ENCODE results near the gene SRP54.

Gene SRP54

DNA sequence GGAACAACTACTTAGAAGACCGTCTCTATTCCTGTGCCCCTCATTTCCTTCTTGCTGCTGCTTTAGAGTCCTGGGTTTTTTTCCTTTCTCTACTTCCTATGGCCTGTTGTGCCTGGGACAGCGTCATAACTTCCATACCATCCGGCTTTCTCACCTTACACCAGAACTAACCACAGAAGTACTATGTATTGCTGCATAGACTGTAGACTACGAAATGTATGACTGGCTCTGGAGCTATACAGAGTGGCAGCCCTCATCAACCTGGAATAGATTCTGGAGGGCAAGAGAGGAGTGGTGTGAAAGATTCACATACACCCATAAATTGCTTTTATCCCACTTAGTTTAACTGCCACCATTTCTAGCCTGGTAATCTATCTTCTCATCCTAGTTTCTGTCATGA lies 16.9 kb upstream of the SRP54 start:
- in situ Hi-C loops (cut with HindIII; ENCODE audit: low pct_unique_long_range_greater_than_20kb, low sequenced_read_pairs): no loop called here
- no peak for TF ChIP-seq JUND (IDR thresholded peaks at IDR 0.05; ENCODE audit: low read depth)
- DNase-seq (ENCODE audit: low read depth in 1 of 2, low spot score in 1 of 2): no peak

DNA sequence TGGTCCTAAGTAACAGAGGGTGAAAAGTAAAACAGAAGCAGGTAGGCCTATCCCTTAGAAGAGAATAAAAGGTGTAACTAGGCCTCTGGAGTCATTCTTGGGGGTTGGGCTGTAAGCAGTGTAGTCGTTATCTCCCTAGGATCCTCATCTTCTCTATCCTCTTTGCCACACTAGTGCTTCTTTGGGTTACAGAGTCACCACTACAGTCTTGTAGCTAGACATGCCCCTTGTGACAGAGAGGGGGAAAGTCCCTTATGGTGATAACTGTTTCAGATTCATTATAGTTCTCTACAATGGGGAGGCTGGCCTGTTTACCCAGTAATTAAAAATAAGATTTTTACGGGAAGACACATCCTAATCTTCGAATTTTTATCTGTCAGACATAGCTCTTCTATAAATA lies 16.4 kb upstream of the SRP54 start:
- in situ Hi-C loops (cut with HindIII; ENCODE audit: low pct_unique_long_range_greater_than_20kb, low sequenced_read_pairs): no loop called here
- DNase-seq (ENCODE audit: low read depth in 1 of 2, low spot score in 1 of 2): no peak

DNA sequence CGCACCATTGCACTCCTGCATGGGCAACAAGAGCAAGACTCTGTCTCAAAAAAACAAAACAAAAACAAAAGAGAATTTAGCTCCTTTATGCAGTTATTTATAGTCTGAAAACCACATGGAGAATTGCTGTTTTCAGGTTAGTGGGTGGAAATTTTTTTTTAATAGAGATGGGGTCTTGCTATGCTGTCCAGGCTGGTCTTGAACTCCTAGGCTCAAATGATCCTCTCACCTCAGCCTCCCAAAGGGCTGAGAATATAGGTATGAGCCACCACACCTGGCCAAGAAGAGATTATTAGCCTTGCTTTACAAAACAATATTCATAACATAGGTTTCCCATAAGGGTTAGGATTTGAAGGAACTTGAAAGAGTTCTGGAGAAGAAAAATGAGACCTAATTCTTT lies 12.1 kb upstream of the SRP54 start:
- in situ Hi-C loops (cut with HindIII; ENCODE audit: low pct_unique_long_range_greater_than_20kb, low sequenced_read_pairs): no loop called here
- TF ChIP-seq JUND (IDR thresholded peaks at IDR 0.05; ENCODE audit: low read depth): no peak
- no peak for DNase-seq (ENCODE audit: low read depth in 1 of 2, low spot score in 1 of 2)

More for the DNA sequence above, 16.4 kb upstream of the SRP54 start:
- no peak for TF ChIP-seq JUND (IDR thresholded peaks at IDR 0.05; ENCODE audit: low read depth)

DNA sequence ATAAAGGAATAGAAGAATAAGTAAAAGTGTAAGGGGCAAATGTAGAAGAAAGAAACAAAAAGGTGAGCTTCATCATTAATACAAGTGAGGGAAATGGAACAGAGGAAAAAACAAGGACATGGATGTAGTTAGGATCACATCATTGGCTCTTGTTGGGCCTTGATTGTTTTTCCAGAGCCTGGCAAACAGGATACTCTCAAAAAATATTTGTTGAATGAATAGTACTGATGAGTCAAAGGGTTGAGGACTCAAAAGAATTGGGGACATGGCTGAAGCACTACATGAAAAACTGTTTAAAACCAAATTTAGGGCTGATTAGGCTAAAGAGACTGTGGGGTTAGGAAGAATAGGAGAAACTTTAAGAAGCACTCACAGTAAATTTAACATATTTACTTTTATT lies 11.4 kb upstream of the SRP54 start:
- TF ChIP-seq JUND (IDR thresholded peaks at IDR 0.05; ENCODE audit: low read depth): no peak
- no peak for DNase-seq (ENCODE audit: low read depth in 1 of 2, low spot score in 1 of 2)
- in situ Hi-C loops (cut with HindIII; ENCODE audit: low pct_unique_long_range_greater_than_20kb, low sequenced_read_pairs): no loop called here

DNA sequence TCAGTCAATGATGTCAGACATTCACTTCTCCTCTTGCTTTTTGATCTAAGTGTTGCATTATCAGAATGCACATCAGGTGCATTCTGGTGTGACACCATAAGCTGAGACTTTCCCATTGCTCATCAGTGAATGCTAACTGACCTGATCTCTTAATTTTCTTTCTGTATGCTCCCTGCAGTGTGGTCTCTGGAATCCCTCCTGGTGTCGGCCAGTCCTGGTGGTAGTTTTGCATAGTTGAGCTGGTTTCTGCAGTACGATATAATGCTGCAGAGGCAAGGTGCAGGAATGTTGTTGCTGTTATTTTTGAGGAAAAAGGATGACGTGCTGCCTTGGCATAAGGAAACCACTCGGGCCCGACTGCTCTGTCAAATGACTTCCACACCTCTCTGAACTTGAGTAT lies 11.0 kb upstream of the SRP54 start:
- no peak for TF ChIP-seq JUND (IDR thresholded peaks at IDR 0.05; ENCODE audit: low read depth)
- in situ Hi-C loops (cut with HindIII; ENCODE audit: low pct_unique_long_range_greater_than_20kb, low sequenced_read_pairs): no loop called here
- DNase-seq (ENCODE audit: low read depth in 1 of 2, low spot score in 1 of 2): no peak

DNA sequence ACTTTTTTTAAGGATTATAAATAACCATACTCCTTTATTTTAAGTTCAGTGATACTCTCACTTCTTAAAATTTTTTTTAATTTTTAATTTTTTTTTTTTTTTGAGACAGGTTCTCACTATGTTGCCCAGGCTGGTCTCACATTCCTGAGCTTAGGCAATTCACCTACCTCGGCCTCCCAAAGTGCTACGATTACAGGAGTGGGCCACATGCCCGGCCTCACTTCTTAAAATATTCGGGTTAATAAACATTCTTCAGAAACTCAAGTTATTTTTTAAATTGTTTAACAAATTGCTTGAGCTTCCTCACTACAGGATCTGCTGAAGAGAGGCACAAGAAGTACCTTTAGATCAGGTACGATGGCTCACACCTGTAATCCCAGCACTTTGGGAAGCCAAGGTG lies 4.3 kb upstream of the SRP54 start:
- no peak for DNase-seq (ENCODE audit: low read depth in 1 of 2, low spot score in 1 of 2)
- in situ Hi-C loops (cut with HindIII; ENCODE audit: low pct_unique_long_range_greater_than_20kb, low sequenced_read_pairs): no loop called here
- no peak for TF ChIP-seq JUND (IDR thresholded peaks at IDR 0.05; ENCODE audit: low read depth)

DNA sequence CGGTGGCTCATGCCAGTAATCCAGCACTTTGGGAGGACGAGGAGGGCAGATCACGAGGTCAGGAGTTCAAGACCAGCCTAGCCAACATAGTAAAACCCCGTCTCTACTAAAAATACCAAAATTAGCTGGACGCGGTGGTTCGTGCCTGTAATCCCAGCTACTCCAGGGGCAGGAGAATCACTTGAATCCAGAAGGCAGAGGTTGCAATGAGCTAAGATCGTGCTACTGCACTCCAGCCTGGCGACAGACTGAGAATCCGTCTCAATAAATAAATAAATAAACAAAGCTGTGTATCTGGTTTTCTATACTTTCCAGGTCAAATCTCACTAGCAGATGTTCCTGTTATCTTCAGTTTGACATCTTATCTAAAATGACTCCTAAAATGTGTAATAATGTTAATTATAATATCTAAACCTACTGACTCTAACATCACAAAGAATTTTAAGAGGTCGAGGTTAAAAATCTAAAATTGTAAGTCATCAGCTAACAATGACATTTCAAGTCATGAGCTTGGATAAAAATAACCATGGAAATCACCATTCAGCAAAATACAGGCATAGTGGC lies 2.4 kb upstream of the SRP54 start:
- no peak for DNase-seq (ENCODE audit: low read depth in 1 of 2, low spot score in 1 of 2)
- in situ Hi-C loops (cut with HindIII; ENCODE audit: low pct_unique_long_range_greater_than_20kb, low sequenced_read_pairs): no loop called here
- no peak for TF ChIP-seq JUND (IDR thresholded peaks at IDR 0.05; ENCODE audit: low read depth)

DNA sequence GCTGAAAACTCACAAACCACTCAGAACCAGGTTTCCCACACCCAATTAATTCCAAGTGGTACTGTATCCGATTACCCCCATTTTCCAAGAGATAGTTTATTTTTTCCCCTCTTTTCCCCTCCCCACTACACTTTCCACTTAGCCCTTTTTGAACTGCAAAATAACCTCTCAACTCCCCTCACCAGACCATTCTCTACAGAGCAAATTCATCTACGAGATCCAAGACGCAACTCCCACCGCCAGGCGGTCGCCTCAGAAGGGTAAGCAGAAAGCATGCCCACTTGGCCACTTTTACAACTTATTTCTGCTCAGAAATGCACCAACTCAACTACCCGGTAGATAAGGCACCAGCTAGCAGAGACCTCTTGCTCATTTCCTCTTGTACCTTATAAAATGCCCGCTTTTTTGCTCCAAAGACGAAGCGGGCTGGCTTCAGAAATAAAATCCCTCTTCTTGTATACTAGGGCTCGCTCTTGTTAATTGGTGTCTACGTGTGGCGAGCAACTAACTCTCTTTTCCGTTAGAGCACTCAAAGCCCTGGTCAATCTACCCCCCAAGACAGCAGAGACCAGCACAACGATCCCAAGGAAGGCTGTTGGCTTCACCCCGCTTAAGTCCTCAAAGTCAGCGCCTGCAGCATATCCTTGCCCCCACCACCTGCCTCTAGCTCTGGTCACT lies 910 bp upstream of the SRP54 start:
- DNase-seq (ENCODE audit: low read depth in 1 of 2, low spot score in 1 of 2): no peak
- no peak for TF ChIP-seq JUND (IDR thresholded peaks at IDR 0.05; ENCODE audit: low read depth)
- in situ Hi-C loops (cut with HindIII; ENCODE audit: low pct_unique_long_range_greater_than_20kb, low sequenced_read_pairs): no loop called here

DNA sequence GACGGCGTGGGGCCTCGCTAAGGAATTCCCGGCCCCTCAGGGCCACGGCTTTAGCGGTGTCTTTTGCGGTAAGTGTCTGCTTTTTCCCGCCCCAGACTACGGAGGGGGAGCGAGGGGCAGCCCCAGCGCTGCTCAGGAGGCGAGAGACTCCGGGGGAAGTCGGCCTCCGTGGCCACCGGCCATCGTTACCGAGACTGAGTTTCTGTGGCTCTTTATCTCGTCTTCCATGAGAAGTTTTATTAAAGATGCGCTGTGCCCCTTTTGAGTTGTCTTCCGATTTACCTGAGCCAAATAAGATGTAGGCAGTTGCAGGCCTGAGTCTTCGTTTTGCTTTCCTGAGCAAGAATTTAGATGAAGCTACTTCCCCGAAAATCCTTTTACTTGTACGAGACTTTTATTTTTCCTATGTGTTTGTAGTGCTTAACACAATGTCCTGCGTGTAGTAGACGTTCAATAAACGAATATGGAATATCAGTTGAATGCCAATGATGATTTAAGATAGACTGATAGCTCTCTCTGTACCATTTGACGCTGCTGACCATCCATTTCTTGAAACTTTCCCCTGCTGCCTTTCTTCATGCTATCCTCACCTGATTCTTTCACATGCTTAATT lies 462 bp downstream of the SRP54 start:
- no peak for DNase-seq (ENCODE audit: low read depth in 1 of 2, low spot score in 1 of 2)
- in situ Hi-C loops (cut with HindIII; ENCODE audit: low pct_unique_long_range_greater_than_20kb, low sequenced_read_pairs): no loop called here
- no peak for TF ChIP-seq JUND (IDR thresholded peaks at IDR 0.05; ENCODE audit: low read depth)

DNA sequence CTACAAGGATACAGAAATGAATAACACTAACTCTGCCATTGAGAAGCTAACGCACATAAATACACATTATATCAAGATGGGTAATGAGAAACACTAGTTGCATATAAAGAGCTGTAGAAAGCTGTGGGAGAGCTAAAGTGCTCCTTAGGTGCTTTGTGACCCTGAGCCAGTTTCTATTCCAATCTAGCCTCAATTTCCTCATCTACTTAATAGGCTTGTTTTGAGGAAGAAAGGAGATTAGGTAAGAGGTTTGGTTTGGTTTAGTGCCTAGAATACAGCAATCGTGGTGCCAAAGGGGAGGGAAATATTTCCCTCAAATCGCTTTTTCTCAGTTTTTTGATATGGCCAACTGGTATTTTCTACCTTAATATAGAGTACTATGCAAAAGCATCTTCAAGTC lies 994 bp downstream of the SRP54 start:
- no peak for TF ChIP-seq JUND (IDR thresholded peaks at IDR 0.05; ENCODE audit: low read depth)
- in situ Hi-C loops (cut with HindIII; ENCODE audit: low pct_unique_long_range_greater_than_20kb, low sequenced_read_pairs): no loop called here
- DNase-seq (ENCODE audit: low read depth in 1 of 2, low spot score in 1 of 2): no peak

DNA sequence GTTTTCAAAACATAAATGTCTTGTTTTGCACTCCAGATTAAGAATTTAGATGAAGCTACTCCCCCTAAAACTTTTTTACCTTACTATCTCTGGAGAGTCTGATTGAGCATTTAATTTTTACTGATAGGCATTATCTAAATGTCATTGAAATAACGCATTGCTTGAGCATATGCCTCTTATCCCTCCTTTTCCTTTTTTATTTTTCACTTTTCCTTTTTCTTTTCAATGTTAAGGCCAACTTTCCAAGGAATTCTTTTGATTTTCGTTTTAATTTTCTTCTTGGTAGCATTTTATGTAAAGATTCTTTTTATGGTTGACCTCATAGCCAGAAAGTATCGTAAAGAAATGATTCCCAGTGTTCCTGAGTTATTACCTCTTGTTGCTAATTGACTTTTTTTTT lies 2.9 kb downstream of the SRP54 start:
- in situ Hi-C loops (cut with HindIII; ENCODE audit: low pct_unique_long_range_greater_than_20kb, low sequenced_read_pairs): no loop called here
- no peak for DNase-seq (ENCODE audit: low read depth in 1 of 2, low spot score in 1 of 2)
- TF ChIP-seq JUND (IDR thresholded peaks at IDR 0.05; ENCODE audit: low read depth): no peak

DNA sequence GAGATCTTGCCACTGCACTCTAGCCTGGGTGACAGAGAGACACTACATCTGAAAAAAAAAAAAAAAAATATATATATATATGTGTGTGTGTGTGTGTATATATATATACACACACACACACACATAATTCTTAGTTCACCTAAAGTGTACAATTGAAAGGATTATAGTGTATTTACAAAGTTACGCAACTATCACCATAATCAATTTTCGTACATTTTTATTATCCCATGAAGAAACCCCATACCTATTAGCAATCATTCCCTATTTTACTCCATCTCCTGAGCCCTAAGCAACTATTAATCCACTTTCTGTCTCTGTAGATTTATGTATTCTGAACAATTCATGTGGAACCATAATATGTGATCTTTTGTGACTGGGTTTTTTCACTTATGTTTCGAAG lies 4.4 kb downstream of the SRP54 start:
- TF ChIP-seq JUND (IDR thresholded peaks at IDR 0.05; ENCODE audit: low read depth): no peak
- no peak for DNase-seq (ENCODE audit: low read depth in 1 of 2, low spot score in 1 of 2)
- in situ Hi-C loops (cut with HindIII; ENCODE audit: low pct_unique_long_range_greater_than_20kb, low sequenced_read_pairs): no loop called here

DNA sequence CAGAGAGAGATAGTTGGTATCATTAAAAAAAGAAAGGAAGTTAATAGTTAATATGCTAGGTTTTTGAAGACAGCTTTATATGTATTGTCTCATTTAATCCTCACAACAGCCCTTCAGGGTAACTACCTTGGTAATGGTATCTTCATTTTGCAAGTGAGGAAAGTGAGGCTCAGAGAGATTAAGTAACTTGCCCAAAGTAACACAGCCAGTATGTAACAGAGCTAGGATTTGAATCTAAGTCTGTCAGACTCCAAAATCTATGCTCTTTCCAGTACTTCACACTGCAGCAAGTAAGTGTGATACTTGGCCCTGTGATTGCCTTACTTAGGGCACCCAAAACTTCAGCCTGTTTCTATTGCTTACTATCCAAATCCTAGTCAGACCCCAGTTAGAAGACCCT lies 7.0 kb downstream of the SRP54 start:
- no peak for TF ChIP-seq JUND (IDR thresholded peaks at IDR 0.05; ENCODE audit: low read depth)
- in situ Hi-C loops (cut with HindIII; ENCODE audit: low pct_unique_long_range_greater_than_20kb, low sequenced_read_pairs): no loop called here

DNA sequence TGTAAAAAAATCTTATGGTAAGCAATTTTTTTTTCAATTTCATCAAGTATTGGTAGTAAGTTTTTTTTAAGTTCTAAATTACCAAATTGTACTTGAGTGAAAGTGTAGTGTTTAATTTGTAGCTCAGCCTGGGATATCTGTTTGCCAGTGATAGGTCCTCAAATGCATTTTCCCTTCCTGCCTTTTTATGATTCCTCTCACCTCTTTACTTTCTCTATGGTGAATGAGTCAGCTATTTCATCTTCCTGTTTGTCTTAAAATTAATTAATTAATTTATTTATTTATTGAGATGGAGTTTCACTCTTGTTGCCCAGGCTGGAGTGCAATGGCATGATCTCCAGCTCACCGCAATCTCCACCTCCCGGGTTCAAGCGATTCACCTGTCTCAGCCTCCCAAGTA lies 10.6 kb downstream of the SRP54 start:
- no peak for DNase-seq (ENCODE audit: low read depth in 1 of 2, low spot score in 1 of 2)
- in situ Hi-C loops (cut with HindIII; ENCODE audit: low pct_unique_long_range_greater_than_20kb, low sequenced_read_pairs): no loop called here
- TF ChIP-seq JUND (IDR thresholded peaks at IDR 0.05; ENCODE audit: low read depth): no peak

More for the DNA sequence above, 7.0 kb downstream of the SRP54 start:
- no peak for DNase-seq (ENCODE audit: low read depth in 1 of 2, low spot score in 1 of 2)

Data from T47D (cell line).